Measurements from ENCODE around the gene RFX4. TPM values are rescaled to one million over a fixed set of nuclear protein-coding genes. Genes with fewer than 3 reads are reported as not detected.

Gene RFX4
- total RNA-seq, 1 donor from 2014 or later = not detected

DNA sequence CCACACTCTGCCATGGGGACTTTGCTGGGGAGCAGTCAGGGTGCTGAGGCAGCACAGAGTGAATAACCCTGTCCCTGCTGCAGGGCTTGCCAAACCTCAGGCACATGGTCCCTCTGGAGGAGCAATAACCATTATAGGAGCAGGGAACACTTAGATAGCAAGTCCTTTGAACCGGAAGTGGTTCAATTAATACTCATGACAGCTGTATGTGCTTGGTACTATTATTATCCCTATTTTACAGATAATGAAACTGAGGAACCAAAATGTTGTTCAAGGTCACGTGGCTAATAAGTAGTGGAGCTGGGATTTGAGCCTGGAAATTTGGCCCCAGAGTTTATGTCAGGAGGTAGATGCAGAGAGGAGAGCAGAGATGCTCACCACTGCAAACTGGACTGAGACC lies 49.0 kb downstream of the RFX4 start:
- no peak for DNase-seq (ENCODE audit: low read depth)
- no peak for TF ChIP-seq CTCF (conservative IDR thresholded peaks at IDR 0.05; ENCODE audit: low read depth, low read length)
- no peak overlapping the region for H3K4me3 ChIP-seq (ENCODE audit: low read depth, low read length)

- no peak overlapping the region for H3K4me3 ChIP-seq (ENCODE audit: low read depth, low read length)
- DNase-seq (ENCODE audit: low read depth) = no peak
Measured at GRCh38 chr12:106632797-106633450, 50.1 kb downstream of the RFX4 start.

GRCh38 chr12:106633451-106633823 lies 50.6 kb downstream of the RFX4 start:
- H3K4me3 ChIP-seq (ENCODE audit: low read depth, low read length) = no peak overlapping the region
- no peak for DNase-seq (ENCODE audit: low read depth)
- no peak for TF ChIP-seq CTCF (conservative IDR thresholded peaks at IDR 0.05; ENCODE audit: low read depth, low read length)

More at GRCh38 chr12:106632797-106633450, 50.1 kb downstream of the RFX4 start:
- TF ChIP-seq CTCF (conservative IDR thresholded peaks at IDR 0.05; ENCODE audit: low read depth, low read length) = no peak

GRCh38 chr12:106634206-106634605 lies 51.4 kb downstream of the RFX4 start:
- DNase-seq (ENCODE audit: low read depth) = no peak
- TF ChIP-seq CTCF (conservative IDR thresholded peaks at IDR 0.05; ENCODE audit: low read depth, low read length) = no peak
- H3K4me3 ChIP-seq (ENCODE audit: low read depth, low read length) = no peak overlapping the region

DNA sequence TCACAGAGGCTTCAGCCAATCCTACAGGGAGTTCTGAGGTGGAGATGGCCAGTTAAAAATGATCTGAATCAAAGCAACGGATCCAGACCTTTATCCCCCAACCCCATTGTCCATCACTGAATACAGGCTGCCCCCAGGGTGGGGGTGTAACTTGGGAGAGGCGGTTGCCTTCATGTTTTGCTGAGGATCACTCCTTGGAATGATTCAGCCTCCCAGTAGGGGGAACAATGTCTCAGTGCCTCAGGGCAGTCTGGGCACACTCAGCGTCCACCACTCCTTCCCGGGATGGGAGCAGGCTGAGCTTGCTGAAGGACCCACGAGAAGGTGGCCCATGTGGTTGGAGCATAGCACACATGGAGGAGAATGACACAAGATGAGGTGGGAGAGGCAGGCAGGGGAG lies 60.2 kb downstream of the RFX4 start:
- no peak for DNase-seq (ENCODE audit: low read depth)
- no peak overlapping the region for H3K4me3 ChIP-seq (ENCODE audit: low read depth, low read length)
- no peak for TF ChIP-seq CTCF (conservative IDR thresholded peaks at IDR 0.05; ENCODE audit: low read depth, low read length)

DNA sequence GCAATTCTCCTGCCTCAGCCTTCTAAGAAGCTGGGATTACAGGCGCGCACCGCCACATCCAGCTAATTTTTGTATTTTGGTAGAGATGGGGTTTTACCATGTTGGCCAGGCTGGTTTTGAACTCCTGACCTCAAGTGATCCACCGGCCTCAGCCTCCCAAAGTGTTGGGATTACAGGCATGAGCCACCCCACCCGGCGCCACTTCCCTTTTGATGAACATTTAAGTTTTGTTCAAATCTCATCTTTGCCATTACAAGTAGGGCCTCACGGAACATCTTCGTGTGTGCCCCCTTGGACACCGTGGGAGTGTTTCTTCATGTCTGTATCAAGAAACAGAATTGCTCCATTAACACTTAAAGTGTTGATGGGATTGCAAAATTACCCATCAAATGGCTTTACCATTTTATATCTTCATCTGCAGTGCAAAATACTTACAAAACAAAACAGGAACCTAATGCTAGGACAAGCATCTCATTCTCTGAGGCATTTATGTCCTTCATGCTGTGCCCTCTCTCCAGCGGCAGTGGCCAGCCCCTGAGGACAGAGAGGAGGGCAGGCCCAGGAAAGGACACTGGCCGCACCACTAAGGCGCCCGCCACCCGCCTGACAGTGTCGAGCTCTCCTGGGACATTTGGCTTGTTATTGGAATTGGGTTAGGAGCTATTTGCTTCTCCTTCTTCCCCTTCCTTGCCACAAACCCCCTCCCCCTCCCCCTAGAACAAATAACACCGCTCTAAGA lies 61.7 kb downstream of the RFX4 start:
- DNase-seq (ENCODE audit: low read depth) = no peak
- no peak overlapping the region for H3K4me3 ChIP-seq (ENCODE audit: low read depth, low read length)
- TF ChIP-seq CTCF (conservative IDR thresholded peaks at IDR 0.05; ENCODE audit: low read depth, low read length) = no peak

- no peak for DNase-seq (ENCODE audit: low read depth)
- TF ChIP-seq CTCF (conservative IDR thresholded peaks at IDR 0.05; ENCODE audit: low read depth, low read length) = no peak
- H3K4me3 ChIP-seq (ENCODE audit: low read depth, low read length) = no peak overlapping the region
Measured at GRCh38 chr12:106645074-106645421, 62.2 kb downstream of the RFX4 start.

Measured in epithelial cell of proximal tubule (primary cell).